Neural cell (in vitro differentiated cells): ENCODE results near the gene FURIN. TPM values are rescaled to one million over a fixed set of nuclear protein-coding genes. Genes with fewer than 3 reads are reported as not detected.

Experiments
- H2AFZ ChIP-seq: fragments of 200-600, 300-800 bp; sonication (generic), shearing (Covaris generic); 2 replicates; pipeline ENCODE4 v1.6.0; 2014; ENCODE audit warnings: low read depth, mild to moderate bottlenecking, antibody characterized with exemption, low read length, moderate library complexity
- H3F3A ChIP-seq: fragments of 200-600 bp; shearing (Covaris generic); 2 replicates; pipeline ENCODE4 v1.6.1; 2016; ENCODE audit warnings: mild to moderate bottlenecking, moderate library complexity, mixed read lengths, antibody characterized with exemption, low read length; ENCODE audit not compliant: insufficient read depth, poor library complexity, severe bottlenecking
- H3K27ac ChIP-seq: fragments of 200-600, 300-800 bp; sonication (generic), shearing (Covaris generic); 2 replicates; pipeline ENCODE4 v1.5.1; 2014; ENCODE audit warnings: mild to moderate bottlenecking, low read length, moderate library complexity
- H3K27me3 ChIP-seq: fragments of 300-800, 200-600 bp; sonication (generic), shearing (Covaris generic); 2 replicates; pipeline ENCODE4 v1.6.0; 2014; ENCODE audit warnings: mild to moderate bottlenecking, low read depth, low read length, moderate library complexity; ENCODE audit not compliant: insufficient read depth
- H3K36me3 ChIP-seq: fragments of 300-800, 200-600 bp; sonication (generic), shearing (Covaris generic); 2 replicates; pipeline ENCODE4 v1.5.1; 2014; ENCODE audit warnings: mild to moderate bottlenecking, antibody characterized with exemption, low read length, moderate library complexity; ENCODE audit not compliant: insufficient read depth
- H3K4me2 ChIP-seq: fragments of 300-800, 200-600 bp; sonication (generic), shearing (Covaris generic); 2 replicates; pipeline ENCODE4 v1.6.0; 2014; ENCODE audit warnings: mild to moderate bottlenecking, low read length
- H3K4me3 ChIP-seq: fragments of 300-800, 200-600 bp; sonication (generic), shearing (Covaris generic); 2 replicates; pipeline ENCODE4 v1.5.1; 2014; ENCODE audit warnings: mild to moderate bottlenecking, low read length, moderate library complexity
- H3K79me2 ChIP-seq: fragments of 200-600 bp; shearing (Covaris generic); replicated peaks from 2 replicates; pipeline ENCODE4 v1.6.0; 2014; ENCODE audit warnings: mild to moderate bottlenecking, low read length, moderate library complexity; ENCODE audit not compliant: insufficient read depth
- H3K9ac ChIP-seq: fragments of 300-800, 200-600 bp; sonication (generic), shearing (Covaris generic); 2 replicates; pipeline ENCODE4 v1.6.1; 2016; ENCODE audit warnings: mild to moderate bottlenecking, low read length, mixed read lengths
- H3K9me2 ChIP-seq: fragments of 200-600 bp; shearing (Covaris generic); 2 replicates; pipeline ENCODE4 v1.6.1; 2016; ENCODE audit warnings: mild to moderate bottlenecking, low read length, mixed read lengths; ENCODE audit not compliant: insufficient read depth
- H3K9me3 ChIP-seq: fragments of 200-600, 300-800 bp; sonication (generic), shearing (Covaris generic); 2 replicates; pipeline ENCODE4 v1.6.1; 2016; ENCODE audit warnings: mild to moderate bottlenecking, mixed run types, low read length, moderate library complexity, mixed read lengths
- H4K20me1 ChIP-seq: fragments of 200-600 bp; shearing (Covaris generic); 2 replicates; pipeline ENCODE4 v1.6.1; 2016; ENCODE audit warnings: mild to moderate bottlenecking, mixed run types; ENCODE audit not compliant: insufficient read depth
- CTCF ChIP-seq: fragments of 450-650 bp; IDR thresholded peaks from 2 replicates; pipeline ENCODE4 v1.5.1; 2014; ENCODE audit warnings: antibody characterized with exemption, mild to moderate bottlenecking, moderate library complexity; ENCODE audit not compliant: poor library complexity, severe bottlenecking
- EP300 ChIP-seq: fragments of 450-650 bp; conservative IDR thresholded peaks from 2 replicates; pipeline ENCODE4 v1.6.1; 2014; ENCODE audit warnings: antibody characterized with exemption, mild to moderate bottlenecking, moderate library complexity; ENCODE audit not compliant: poor library complexity, severe bottlenecking
- EZH2 ChIP-seq: fragments of 200-600, 300-800 bp; shearing (Covaris generic), sonication (generic); IDR thresholded peaks from 2 replicates; pipeline ENCODE4 v1.6.1; 2014; ENCODE audit warnings: antibody characterized with exemption, low read length, borderline replicate concordance, mild to moderate bottlenecking; ENCODE audit not compliant: insufficient read depth, poor library complexity, severe bottlenecking
- MXI1 ChIP-seq: fragments of 450-650 bp; conservative IDR thresholded peaks from 2 replicates; pipeline ENCODE4 v1.6.1; 2014; ENCODE audit warnings: antibody characterized with exemption, mild to moderate bottlenecking; ENCODE audit not compliant: poor library complexity, severe bottlenecking
- POLR2AphosphoS5 ChIP-seq: IDR thresholded peaks from 2 replicates; pipeline ENCODE4 v1.6.1; 2012
- RAD21 ChIP-seq: fragments of 450-650 bp; conservative IDR thresholded peaks from 2 replicates; pipeline ENCODE4 v1.6.1; 2014; ENCODE audit warnings: antibody characterized with exemption, mild to moderate bottlenecking, moderate library complexity
- REST ChIP-seq: IDR thresholded peaks from 2 replicates; pipeline ENCODE4 v1.6.1; 2012; ENCODE audit warnings: borderline replicate concordance
- SMC3 ChIP-seq: fragments of 450-650 bp; conservative IDR thresholded peaks from 2 replicates; pipeline ENCODE4 v1.6.1; 2014; ENCODE audit warnings: antibody characterized with exemption, mild to moderate bottlenecking, moderate library complexity; ENCODE audit not compliant: poor library complexity
- TAF1 ChIP-seq: IDR thresholded peaks from 2 replicates; pipeline ENCODE4 v1.6.1; 2012; ENCODE audit warnings: low read depth
- polyA plus RNA-seq: library from polyadenylated mRNA; depleted of rRNA; stranded (reverse); fragments of >200 nt; gene quantifications from 2 replicates; pipeline ENCODE4 v1.2.3, GENCODE V29; 2014

The FURIN gene
- polyA plus RNA-seq, 1 donor from 2014 or later: 4.3 TPM

GRCh38 chr15:90819850-90820249, 48.5 kb upstream of the FURIN start:
- no peak overlapping the region for H2AFZ ChIP-seq
- H3K9ac ChIP-seq: no peak overlapping the region
- H3K36me3 ChIP-seq: no peaks in the 10 kb centered on the region
- H3K4me3 ChIP-seq: no peak overlapping the region
- H4K20me1 ChIP-seq: no peaks in the 10 kb centered on the region
- no peak for TF ChIP-seq EZH2
- TF ChIP-seq POLR2AphosphoS5: no peak
- no peak for TF ChIP-seq TAF1
- no peak for TF ChIP-seq RAD21
- no peak for TF ChIP-seq SMC3
- no peak for TF ChIP-seq EP300
- no peak for TF ChIP-seq REST
- no peak for TF ChIP-seq MXI1
- TF ChIP-seq CTCF: no peak
- no peak overlapping the region for H3K4me2 ChIP-seq
- no peaks in the 10 kb centered on the region for H3K9me2 ChIP-seq
- H3F3A ChIP-seq: no peaks in the 10 kb centered on the region
- H3K79me2 ChIP-seq: no peaks in the 10 kb centered on the region
- H3K27me3 ChIP-seq: no peaks in the 10 kb centered on the region
- H3K27ac ChIP-seq: no peak overlapping the region
- H3K9me3 ChIP-seq: no peaks in the 10 kb centered on the region

GRCh38 chr15:90820481-90820880, 47.9 kb upstream of the FURIN start:
- Histone ChIP-seq H3F3A (no peaks in the 10 kb centered on the region), H3K36me3 (no peaks in the 10 kb centered on the region), H4K20me1 (no peaks in the 10 kb centered on the region), H3K27me3 (no peaks in the 10 kb centered on the region), H3K79me2 (no peaks in the 10 kb centered on the region), H3K9ac (no peak overlapping the region), H3K9me3 (no peaks in the 10 kb centered on the region), H2AFZ (no peak overlapping the region), H3K27ac (no peak overlapping the region), H3K4me2 (no peak overlapping the region), H3K9me2 (no peaks in the 10 kb centered on the region), H3K4me3 (no peak overlapping the region)
- TF ChIP-seq EP300: no peak
- TF ChIP-seq CTCF: no peak
- no peak for TF ChIP-seq REST
- TF ChIP-seq RAD21: no peak
- TF ChIP-seq SMC3: no peak
- TF ChIP-seq MXI1: no peak
- TF ChIP-seq POLR2AphosphoS5: no peak
- TF ChIP-seq EZH2: no peak
- no peak for TF ChIP-seq TAF1
